ENCODE results near the gene TMX2.

The TMX2 gene

GRCh38 chr11:57763568-57763967, 51.2 kb downstream of the TMX2 start:
- FAIRE-seq (no peak), DNase-seq (ENCODE audit: low spot score) (peak; percentile 54)

DNA sequence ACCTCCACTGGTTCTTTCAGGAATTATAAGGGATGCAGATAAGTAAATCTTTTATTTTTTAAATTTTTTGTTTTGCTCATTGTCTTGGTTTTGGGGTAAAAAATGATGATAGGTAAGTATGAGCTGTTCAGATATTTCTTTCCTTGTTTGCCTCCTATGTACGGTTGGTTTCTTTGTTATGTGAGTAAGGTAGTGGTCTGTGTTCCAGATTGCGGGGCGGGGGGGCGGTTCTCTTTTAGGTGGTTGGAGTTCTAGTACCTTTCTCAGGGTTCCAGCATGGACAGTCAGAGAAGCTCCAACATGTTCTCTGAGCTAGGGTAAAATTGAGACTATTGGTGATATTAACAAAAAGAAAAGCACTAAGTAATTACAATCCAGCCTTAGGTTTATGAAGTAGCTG, 51.6 kb downstream of the TMX2 start:
- FAIRE-seq = no peak
- DNase-seq (ENCODE audit: low spot score) = no peak

GRCh38 chr11:57764566-57764965, 52.2 kb downstream of the TMX2 start:
- FAIRE-seq (no peak), DNase-seq (ENCODE audit: low spot score) (no peak)

DNA sequence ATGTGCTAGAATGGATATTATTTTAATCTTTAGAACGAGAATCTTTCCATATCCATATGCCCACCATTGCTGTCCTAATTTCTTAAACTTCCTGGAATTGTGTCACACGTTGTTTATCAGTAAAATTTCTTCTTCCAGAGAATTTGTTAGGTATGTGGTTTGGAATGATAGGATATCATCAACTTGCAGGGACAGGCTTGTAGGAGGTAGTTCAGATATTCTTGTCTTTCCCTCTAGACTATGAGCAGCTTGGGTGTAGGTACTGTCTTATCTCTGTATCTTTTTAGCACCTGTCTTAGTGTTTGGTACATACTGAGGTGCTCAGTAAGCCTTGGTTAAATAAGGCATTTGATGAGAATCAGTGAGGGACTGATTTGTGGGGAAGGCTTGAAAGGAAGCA, 52.6 kb downstream of the TMX2 start:
- FAIRE-seq (no peak), DNase-seq (ENCODE audit: low spot score) (no peak)

GRCh38 chr11:57770793-57771192, 58.4 kb downstream of the TMX2 start:
- DNase-seq (ENCODE audit: low spot score) (no peak), FAIRE-seq (no peak)

GRCh38 chr11:57771365-57771764, 59.0 kb downstream of the TMX2 start:
- FAIRE-seq (no peak), DNase-seq (ENCODE audit: low spot score) (no peak)

DNA sequence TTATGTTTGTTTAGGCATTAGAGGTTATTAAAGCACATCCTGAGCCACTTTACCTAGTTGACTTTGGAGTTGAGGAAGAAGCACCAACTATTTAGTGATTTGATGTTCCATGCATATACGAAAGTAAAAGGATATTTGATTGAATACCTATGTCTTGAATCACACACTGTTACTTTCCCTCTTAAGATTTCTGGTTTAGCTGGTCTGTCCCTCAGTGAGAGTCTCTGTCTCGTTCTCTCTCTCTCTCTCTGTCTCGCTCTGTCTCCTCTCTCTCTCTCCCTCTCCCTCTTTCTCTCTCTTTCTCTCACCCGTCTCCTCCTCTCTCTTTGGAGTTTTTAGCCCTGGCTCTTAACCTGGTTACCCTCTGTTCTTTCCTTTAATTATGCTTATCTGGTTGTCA, 60.2 kb downstream of the TMX2 start:
- FAIRE-seq = no peak

GRCh38 chr11:57773026-57773598, 60.7 kb downstream of the TMX2 start:
- FAIRE-seq = no peak
- no peak for DNase-seq (ENCODE audit: low spot score)

More for the DNA sequence above, 60.2 kb downstream of the TMX2 start:
- no peak for DNase-seq (ENCODE audit: low spot score)

- FAIRE-seq = no peak
- DNase-seq (ENCODE audit: low spot score) = no peak
These were observed 63.1 kb downstream of the TMX2 start for GRCh38 chr11:57775491-57775890.

DNA sequence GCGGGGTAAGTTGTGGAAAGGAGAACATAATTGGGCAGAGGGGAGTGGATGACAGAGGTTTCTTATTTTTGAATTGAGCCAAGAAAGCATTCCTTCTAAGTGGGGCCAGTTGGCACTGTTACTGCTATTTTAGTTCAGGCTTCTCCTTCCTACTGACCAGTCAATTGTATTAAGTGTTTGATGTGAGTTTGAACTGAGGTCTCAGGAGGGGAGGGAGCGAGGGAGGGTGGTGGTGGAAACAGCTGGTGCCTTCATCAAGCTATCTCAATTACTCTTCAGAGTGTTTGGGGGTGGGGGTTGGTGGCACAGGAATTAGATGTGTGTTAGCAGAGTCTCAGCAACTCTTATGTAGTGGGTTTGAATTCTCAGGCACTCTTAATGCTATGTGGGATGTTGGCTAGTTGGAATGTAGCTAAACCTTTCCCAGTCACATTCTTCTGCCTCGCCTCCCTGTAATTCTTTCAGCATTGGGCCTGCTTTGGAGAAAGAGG, 63.7 kb downstream of the TMX2 start:
- DNase-seq (ENCODE audit: low spot score) (no peak), FAIRE-seq (no peak)

DNA sequence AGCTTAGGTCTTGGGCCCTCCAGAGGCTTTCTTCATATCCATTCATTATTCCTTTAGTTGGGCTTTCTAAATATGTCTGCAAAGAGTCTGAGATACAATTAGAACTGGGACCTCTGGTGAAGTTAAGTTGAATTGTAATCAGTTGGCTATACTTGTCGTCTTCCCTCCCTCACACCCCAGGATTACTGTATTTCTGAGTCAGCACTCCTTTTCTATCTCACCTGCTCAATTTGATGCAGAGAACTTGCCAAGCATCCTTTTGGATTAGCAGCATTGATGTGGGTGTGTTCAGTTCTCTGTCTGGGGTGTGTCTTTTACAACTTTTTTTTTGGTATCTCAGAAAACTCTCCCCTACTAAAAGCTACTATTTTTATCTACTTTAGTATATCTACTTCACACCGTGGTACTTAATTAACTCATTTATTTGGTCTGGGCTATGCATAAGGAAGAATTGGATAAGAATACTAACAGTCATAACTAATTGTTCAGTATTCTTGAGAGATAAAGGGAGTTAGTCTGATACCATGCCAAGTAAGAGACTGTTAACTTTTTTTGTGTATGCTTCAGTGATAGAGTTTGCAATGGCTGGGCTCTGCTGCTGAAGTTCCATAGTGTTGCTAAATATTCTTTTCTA, 64.3 kb downstream of the TMX2 start:
- FAIRE-seq (no peak), DNase-seq (ENCODE audit: low spot score) (no peak)

DNA sequence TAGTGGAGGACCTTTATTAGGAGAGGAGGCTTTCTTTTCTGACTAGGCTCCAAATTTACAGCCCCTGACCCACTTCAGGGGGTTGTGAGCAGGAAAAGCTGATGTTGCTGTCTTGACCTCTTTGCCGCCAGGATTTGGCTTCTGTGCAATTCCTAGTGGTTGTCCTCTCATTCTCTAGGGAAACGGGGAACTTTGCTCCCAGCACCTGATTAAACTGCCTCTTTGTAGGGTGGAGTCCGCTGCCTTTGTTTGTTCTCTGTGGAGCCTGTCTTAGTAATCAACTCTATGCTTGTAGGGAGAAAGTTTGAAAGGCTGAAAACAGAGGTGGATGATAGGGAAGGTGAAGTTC, 65.5 kb downstream of the TMX2 start:
- FAIRE-seq (no peak), DNase-seq (ENCODE audit: low spot score) (peak; percentile 28)

DNA sequence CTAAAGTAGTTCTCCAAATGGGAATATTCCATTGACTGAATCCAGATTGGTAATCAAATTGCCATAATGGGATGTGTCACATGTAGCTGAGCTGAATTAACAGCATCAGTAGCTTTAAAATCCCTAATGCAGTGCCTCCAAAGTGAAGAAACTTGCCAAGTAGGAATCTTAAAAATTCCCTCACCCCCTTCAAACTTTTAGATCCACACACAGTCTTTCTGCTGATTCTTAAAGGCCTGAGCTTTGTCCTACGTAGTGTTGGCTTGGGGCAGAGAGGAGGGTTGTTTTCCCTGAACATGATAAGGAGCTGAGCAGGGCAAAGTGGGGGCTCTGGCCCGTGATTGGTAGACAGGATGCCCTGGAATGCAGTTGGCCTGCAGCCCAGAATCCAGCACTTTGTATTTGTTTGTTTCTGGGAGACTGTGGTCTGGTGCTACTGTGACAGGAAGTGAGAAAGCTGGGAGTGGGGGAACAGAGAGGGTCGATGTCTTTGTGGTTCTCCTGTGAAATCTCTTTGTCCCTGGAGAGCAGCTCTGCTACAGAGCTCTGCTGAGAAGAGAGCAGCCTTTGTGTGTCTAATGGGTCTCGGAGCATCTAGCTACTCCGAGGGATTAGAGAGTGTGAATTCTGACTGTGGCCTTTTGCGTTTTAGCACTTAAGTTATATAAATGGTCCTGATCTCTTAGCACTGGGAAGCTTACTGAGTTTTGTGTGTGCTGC, 66.1 kb downstream of the TMX2 start:
- FAIRE-seq = no peak
- peak; percentile 92 for DNase-seq (ENCODE audit: low spot score)

- DNase-seq (ENCODE audit: low spot score) = peak; percentile 38
- FAIRE-seq = no peak
These were observed 66.9 kb downstream of the TMX2 start for GRCh38 chr11:57779276-57779675.

GRCh38 chr11:57781529-57781943, 69.1 kb downstream of the TMX2 start:
- no peak for DNase-seq (ENCODE audit: low spot score)
- no peak for FAIRE-seq

DNA sequence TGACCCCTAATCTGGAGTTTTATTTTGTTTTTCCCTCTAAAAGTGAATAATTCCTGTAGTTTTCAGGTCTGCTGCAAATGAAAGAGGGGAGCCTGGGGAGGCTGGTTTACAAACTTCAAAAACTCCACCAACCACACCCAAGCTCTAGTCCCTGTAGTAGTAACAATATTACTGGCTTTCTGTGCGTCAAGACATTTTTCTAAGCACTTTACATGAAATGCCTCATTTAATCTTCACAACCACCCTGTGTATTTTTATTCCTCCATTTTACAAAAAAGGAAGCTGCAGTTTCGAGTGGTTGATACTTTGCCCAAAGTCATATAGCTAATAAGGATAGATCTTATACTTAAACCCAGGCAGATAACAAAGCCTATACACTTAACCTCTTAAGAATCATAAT, 72.7 kb downstream of the TMX2 start:
- DNase-seq (ENCODE audit: low spot score) (no peak), FAIRE-seq (no peak)

DNA sequence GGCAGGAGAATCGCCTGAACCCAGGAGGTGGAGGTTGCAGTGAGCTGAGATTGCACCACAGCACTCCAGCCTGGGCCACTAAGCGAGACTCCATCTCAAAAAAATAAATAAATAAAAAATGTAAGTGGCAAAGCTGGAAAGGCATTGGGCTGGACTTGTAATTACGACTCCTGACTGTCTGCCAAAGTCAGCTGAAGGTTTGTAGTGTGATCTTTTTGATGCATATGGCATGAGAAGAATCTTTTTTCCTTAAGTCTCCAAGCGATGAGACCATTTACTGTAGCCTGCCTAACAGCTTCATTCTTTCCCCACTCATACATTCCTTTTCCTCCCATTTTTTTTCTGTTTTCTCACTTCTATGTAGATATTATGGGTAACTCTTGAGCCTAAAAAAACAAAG, 74.0 kb downstream of the TMX2 start:
- no peak for FAIRE-seq
- no peak for DNase-seq (ENCODE audit: low spot score)

GRCh38 chr11:57787006-57787604, 74.7 kb downstream of the TMX2 start:
- FAIRE-seq (no peak), DNase-seq (ENCODE audit: low spot score) (no peak)

DNA sequence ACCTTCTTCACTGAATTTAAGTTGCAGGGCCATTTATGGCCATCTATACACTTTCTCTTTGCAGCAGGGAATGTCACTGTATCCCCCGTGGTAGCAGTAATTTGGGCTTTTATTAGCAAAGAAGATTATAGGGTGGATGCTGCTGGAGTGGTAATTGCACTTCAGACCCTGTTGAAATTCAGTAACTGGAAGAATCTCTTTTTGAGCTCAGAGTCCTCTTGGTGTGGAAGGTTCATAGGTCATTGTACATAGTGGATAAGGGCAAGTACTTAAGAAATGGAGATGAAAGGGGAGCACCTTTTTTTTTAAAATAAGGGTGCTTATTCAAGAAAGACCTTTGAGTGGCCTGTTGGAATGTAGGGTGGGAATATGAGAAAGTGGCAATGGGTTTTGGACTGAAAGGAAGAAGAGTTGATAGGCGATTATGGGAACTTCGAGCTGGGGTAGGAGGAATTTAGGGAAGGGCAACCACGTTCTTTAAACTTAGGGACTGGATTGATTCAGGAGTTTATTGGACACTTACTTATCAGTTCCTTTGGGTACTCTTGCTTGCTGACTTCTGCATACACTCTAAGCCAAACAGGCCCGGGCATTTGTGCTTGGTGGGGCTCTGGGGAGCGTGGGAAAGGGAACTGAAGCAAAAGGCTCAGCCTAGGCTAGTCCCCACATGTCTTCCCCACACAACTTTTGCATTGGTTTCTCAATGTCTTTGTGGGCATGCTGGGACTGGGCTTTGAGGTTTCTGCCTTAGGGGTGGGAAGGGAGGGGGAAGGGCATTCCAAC, 75.7 kb downstream of the TMX2 start:
- FAIRE-seq (no peak), DNase-seq (ENCODE audit: low spot score) (no peak)

DNA sequence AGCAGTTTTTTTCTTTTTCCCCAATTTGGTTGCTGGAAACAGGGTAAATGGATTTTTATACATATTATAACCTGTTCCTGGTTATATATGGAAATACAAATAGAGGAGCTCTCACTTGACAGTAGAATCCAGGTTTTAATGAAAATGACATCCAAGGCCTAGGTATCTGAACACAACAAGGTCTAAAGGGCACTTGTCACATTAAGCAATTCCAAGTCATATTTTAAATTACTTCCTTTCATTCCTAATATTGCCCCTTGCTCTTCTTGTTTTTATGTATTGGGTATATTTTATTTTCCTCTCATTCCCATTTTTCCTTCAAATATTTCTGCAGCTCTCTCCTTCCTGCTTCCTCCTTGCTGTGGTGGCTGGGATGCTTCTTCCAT, 76.3 kb downstream of the TMX2 start:
- DNase-seq (ENCODE audit: low spot score) (no peak), FAIRE-seq (no peak)

Data from urothelium cell line (cell line).